Prostate gland (tissue), 2 donors: ENCODE data around the gene WFDC2. TPM values are rescaled to one million over a fixed set of nuclear protein-coding genes. Genes with fewer than 3 reads are reported as not detected.

Source experiments
- DNase-seq: peaks from one replicate; pipeline ENCODE4 v3.0.0-alpha.2; 2019; ENCODE audit warnings: low spot score
- H3K27ac ChIP-seq, 2 donors: fragments of 200-600 bp; sonication (generic); 2 replicates each; pipeline ENCODE4 v1.5.1; 2017 to 2019
- H3K27me3 ChIP-seq: fragments of 200-600 bp; sonication (generic); replicated peaks from 2 replicates; pipeline ENCODE4 v1.5.1; 2019; ENCODE audit not compliant: insufficient read depth
- H3K36me3 ChIP-seq, 2 donors: fragments of 200-600 bp; sonication (generic); 1 replicate in 1 of 2; 2 replicates in 1 of 2; pipeline versions ENCODE4 v1.5.1 to v1.8.1; 2017 to 2019
- H3K4me1 ChIP-seq: fragments of 200-600 bp; sonication (generic); replicated peaks from 2 replicates; pipeline ENCODE4 v1.5.1; 2019
- H3K4me3 ChIP-seq, 2 donors: fragments of 200-600 bp; sonication (generic); 2 replicates each; pipeline ENCODE4 v1.5.1; 2017 to 2019
- H3K9me3 ChIP-seq: fragments of 200-600 bp; sonication (generic); 2 replicates; pipeline ENCODE4 v1.5.1; 2017
- POLR2A ChIP-seq: fragments of 450-650 bp; IDR thresholded peaks from one replicate; pipeline ENCODE4 v1.6.1; 2016; ENCODE audit warnings: antibody characterized with exemption, mild to moderate bottlenecking
- POLR2AphosphoS5 ChIP-seq: sonication (generic); formaldehyde crosslinking; IDR thresholded peaks from one replicate; pipeline ENCODE4 v1.6.1; 2017; ENCODE audit warnings: antibody characterized with exemption
- WGBS: methylation state at CpG from one replicate; pipeline ENCODE4 v1.1.5; 2018; 5-methylcytosine and 5-hydroxymethylcytosine counted together
- intact Hi-C: fragments of 100-400 bp; cut with DNase I; formaldehyde crosslinking; loops from one replicate; pipeline ENCODE4 v1.14.2; 2022
- total RNA-seq, 2 donors: library from RNA; depleted of rRNA; stranded (reverse); fragments of >200 nt; gene quantifications; one replicate each; pipeline ENCODE4 v1.1.0, GENCODE V29; 2016
- TF ChIP-seq, protein P1 (sequence below), 4 experiments: fragments of 200-600 bp in 2 of 4; fragments of 450-650 bp in 2 of 4; sonication (generic) in 2 of 4; IDR thresholded peaks; 1 replicate in 3 of 4; 2 replicates in 1 of 4; pipeline ENCODE4 v1.5.1; 2016 to 2019; ENCODE audit warnings: antibody characterized with exemption in 4 of 4, mild to moderate bottlenecking in 2 of 4, moderate library complexity in 2 of 4

Gene WFDC2
- total RNA-seq, 2 donors from 2014 or later: 100.0 to 122 TPM

DNA sequence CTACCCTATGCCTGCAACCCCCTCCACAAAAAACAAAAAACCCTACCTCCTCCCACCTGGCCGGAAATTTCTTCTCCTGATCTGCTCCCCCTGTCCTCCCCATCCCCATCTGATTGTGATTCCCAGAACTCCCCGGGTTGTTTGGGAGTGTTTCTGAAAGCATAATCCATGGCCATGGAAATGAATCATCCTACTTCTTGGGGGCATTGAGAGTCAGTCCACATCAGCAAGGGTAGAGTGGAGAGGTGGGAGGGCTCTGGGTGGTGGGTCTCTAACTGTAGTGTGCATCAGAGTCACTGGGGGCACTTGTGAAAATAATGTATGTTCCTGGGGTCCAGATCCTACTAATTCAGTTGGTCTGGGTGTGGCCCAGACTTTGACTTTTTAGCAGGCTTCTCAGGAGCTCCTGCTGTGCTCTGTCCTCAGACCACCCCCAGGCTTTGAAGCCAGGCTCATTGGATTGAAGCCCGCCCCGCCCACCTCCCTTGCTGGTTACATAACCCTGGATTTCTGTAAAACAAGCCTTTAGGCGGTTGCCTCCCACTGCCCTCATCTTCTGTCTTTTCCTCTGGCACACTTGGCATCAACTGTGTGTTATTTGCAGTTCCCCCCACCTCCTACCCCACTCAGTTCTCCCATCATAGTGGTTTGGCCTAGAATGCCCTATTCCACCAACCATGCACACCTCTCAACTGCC is 43.1 kb upstream of the WFDC2 start:
- Histone ChIP-seq H3K27me3 (no peaks in the 10 kb centered on the region), H3K4me3 (no peak overlapping the region), H3K9me3 (no peaks in the 10 kb centered on the region), H3K36me3 (peaks cover 2 to 11% of the 10 kb centered on the region in 2 donors), H3K4me1 (no peaks in the 10 kb centered on the region), H3K27ac (no peak overlapping the region)
- no peak for DNase-seq
- 70% methylated on average over 5 of the region's 5 CpGs for whole genome bisulfite sequencing
- intact Hi-C loops: no loop called here
- no peak for TF ChIP-seq POLR2AphosphoS5
- TF ChIP-seq POLR2A: no peak
- TF ChIP-seq, protein P1, sequence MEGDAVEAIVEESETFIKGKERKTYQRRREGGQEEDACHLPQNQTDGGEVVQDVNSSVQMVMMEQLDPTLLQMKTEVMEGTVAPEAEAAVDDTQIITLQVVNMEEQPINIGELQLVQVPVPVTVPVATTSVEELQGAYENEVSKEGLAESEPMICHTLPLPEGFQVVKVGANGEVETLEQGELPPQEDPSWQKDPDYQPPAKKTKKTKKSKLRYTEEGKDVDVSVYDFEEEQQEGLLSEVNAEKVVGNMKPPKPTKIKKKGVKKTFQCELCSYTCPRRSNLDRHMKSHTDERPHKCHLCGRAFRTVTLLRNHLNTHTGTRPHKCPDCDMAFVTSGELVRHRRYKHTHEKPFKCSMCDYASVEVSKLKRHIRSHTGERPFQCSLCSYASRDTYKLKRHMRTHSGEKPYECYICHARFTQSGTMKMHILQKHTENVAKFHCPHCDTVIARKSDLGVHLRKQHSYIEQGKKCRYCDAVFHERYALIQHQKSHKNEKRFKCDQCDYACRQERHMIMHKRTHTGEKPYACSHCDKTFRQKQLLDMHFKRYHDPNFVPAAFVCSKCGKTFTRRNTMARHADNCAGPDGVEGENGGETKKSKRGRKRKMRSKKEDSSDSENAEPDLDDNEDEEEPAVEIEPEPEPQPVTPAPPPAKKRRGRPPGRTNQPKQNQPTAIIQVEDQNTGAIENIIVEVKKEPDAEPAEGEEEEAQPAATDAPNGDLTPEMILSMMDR (IDR thresholded peaks at IDR 0.05): no peak

DNA sequence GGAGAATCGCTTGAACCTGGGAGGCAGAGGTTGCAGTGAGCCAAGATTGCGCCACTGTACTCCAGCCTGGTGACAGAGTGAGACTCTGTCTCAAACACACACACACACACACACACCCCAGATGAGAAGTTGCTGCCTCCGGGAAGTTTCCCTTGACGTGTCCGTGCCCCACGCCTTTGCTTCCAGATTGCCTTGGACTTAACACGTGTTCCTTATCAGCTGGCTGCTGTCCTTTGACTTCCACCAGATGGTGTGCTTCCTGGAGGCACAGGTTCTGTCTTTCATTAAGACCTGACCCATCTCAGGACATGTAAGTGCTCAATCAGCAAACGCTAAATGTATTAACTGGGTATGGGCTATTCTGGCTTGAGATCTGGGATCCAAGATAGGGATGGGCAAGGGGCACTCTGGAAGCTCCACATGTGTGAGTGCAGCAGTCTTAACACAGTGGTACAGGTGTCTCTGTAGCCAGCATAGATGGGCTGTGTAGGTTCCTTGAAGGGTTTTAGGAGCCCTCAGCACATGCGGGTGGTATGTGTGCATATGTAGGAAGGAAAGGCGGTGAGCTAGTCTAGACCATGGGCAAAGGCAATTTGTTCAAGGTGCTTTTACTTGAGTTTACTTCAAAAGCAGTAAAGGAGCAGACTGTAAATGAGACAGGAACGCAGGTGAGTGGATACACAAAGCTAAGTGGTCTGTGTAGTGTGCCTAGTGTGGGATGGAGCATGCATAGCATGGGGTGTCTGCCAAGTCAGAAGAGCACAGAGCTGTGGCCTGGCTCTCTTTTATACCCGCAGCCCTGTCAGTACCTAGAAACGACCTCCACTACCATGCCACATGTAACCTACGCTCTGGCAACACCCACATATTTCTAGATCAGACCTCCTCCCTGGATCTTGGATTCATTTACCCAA is 42.1 kb upstream of the WFDC2 start:
- intact Hi-C loops: no loop called here
- TF ChIP-seq POLR2AphosphoS5 (no peak), POLR2A (no peak)
- TF ChIP-seq, protein P1 (IDR thresholded peaks at IDR 0.05): no peak
- H3K36me3 ChIP-seq: peaks cover 2 to 10% of the 10 kb centered on the region in 2 donors
- no peak for DNase-seq
- H3K27me3 ChIP-seq: no peaks in the 10 kb centered on the region
- no peaks in the 10 kb centered on the region for H3K4me1 ChIP-seq
- no peak overlapping the region for H3K27ac ChIP-seq
- no peak overlapping the region for H3K4me3 ChIP-seq
- H3K9me3 ChIP-seq: no peaks in the 10 kb centered on the region
- 82% methylated on average over 14 of the region's 14 CpGs for WGBS

DNA sequence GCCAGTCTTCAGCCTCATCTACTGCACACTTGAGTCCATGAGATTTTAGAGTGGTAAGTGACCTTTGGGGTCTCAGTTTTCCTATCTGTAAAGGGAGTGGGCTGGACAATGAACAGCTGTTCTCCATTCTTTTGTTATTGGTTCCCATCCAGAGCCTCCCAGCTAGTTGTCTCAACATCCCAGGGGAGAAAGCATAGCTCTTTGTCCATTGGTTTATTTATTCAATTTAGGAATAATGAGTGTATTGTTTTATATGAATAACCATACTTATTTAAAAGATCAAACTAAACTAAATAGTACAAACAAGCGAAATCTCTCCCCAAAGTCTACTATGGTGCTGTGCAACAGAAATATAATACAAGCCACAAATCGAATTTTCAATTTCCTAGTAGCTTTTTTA is 39.9 kb upstream of the WFDC2 start:
- Histone ChIP-seq H3K4me1 (no peaks in the 10 kb centered on the region), H3K36me3 (peaks cover 1% of the 10 kb centered on the region in 2 donors), H3K4me3 (no peak overlapping the region), H3K27me3 (no peaks in the 10 kb centered on the region), H3K27ac (no peak overlapping the region), H3K9me3 (no peaks in the 10 kb centered on the region)
- WGBS: 84% methylated on average over 2 of the region's 2 CpGs
- intact Hi-C loops: loop anchor here (10.0 kb wide), 1 partner anchor 345 kb away; no protein-coding TSS in a partner anchor
- TF ChIP-seq, protein P1 (IDR thresholded peaks at IDR 0.05): no peak
- TF ChIP-seq POLR2A (no peak), POLR2AphosphoS5 (no peak)
- no peak for DNase-seq

DNA sequence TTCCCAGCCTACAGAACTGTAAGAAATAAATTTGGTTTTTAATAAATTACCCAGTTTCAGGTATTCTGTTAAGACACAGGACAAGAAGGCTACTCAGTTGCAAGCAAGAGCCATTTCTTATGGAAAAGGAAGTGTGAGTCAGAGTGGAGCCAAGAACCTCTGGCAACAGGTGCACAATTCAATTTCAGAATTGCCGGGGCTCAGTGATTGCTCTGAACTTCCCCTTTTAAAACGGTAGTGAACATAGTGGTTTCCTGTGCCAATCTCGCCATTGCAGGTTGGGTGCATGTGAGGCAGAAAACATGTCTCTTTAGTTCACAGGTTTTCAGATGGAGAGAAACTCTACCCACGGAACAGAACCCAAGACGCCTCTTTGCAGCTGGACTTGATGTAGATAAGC is 37.3 kb upstream of the WFDC2 start:
- no peaks in the 10 kb centered on the region for H3K9me3 ChIP-seq
- no peaks in the 10 kb centered on the region for H3K27me3 ChIP-seq
- no peak for DNase-seq
- no peaks in the 10 kb centered on the region for H3K36me3 ChIP-seq
- H3K4me3 ChIP-seq: no peak overlapping the region
- H3K27ac ChIP-seq: no peak overlapping the region
- no peaks in the 10 kb centered on the region for H3K4me1 ChIP-seq
- intact Hi-C loops: loop anchor here (10.0 kb wide), 1 partner anchor 343 kb away; no protein-coding TSS in a partner anchor
- 84% methylated on average over 5 of the region's 5 CpGs for WGBS
- TF ChIP-seq POLR2A: no peak
- TF ChIP-seq POLR2AphosphoS5: no peak
- TF ChIP-seq, protein P1 (IDR thresholded peaks at IDR 0.05): no peak
